Uterus (tissue), 2 donors: ENCODE results near the gene SRP54.

Source experiments
- CTCF ChIP-seq, 4 experiments: fragments of 200-600 bp in 2 of 4; fragments of 450-650 bp in 2 of 4; sonication (generic) in 2 of 4; IDR thresholded peaks; one replicate each; pipeline ENCODE4 v1.5.1; 2016 to 2019; ENCODE audit warnings: antibody characterized with exemption in 4 of 4, mild to moderate bottlenecking in 2 of 4, moderate library complexity in 1 of 4
- POLR2A ChIP-seq, 2 donors: fragments of 450-650 bp; IDR thresholded peaks; one replicate each; pipeline ENCODE4 v1.6.1; 2016; ENCODE audit warnings: antibody characterized with exemption in 2 of 2, mild to moderate bottlenecking in 1 of 2, moderate library complexity in 1 of 2

DNA sequence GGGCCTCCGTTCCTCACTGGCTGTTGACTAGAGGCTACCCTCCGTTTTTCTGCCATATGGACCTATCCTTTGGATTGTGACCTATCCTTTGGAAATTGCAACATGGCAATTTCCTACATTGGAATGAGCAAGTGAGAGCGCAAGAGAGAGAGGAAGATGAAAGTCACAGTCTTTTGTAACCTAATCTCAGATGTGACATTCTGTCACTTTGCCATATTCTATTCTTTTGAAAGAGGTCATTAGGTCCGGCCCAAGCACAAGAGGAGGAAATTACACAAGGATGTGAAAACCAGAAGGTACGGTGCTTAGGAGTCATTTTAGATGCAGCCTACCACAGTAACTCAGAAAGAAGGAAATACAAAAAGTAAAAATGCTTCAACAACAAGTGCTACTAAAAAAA lies 47.3 kb upstream of the SRP54 start:
- TF ChIP-seq CTCF (IDR thresholded peaks at IDR 0.05) (no peak), POLR2A (IDR thresholded peaks at IDR 0.05) (no peak)
